Suprapubic skin (tissue), 3 donors: ENCODE results near the gene TTC27.

Source experiments
- CTCF ChIP-seq, 2 donors: fragments of 200-600 bp in 1 of 2; fragments of 450-650 bp in 1 of 2; sonication (generic) in 1 of 2; IDR thresholded peaks; one replicate each; pipeline ENCODE4 v1.5.1; 2016 to 2019; ENCODE audit warnings: antibody characterized with exemption in 2 of 2, mild to moderate bottlenecking in 1 of 2, moderate library complexity in 1 of 2
- EP300 ChIP-seq: sonication (generic); formaldehyde crosslinking; IDR thresholded peaks from one replicate; pipeline ENCODE4 v1.6.1; 2017; ENCODE audit warnings: antibody characterized with exemption

- no peak for TF ChIP-seq CTCF (IDR thresholded peaks at IDR 0.05)
- TF ChIP-seq EP300, result no peak
These were observed 92.3 kb downstream of the TTC27 start for GRCh38 chr2:32719933-32720716.
